Gastrocnemius medialis (tissue), 4 donors: Measurements from ENCODE around the gene ROBO2. TPM values are rescaled to one million over a fixed set of nuclear protein-coding genes. Genes with fewer than 3 reads are reported as not detected.

Experiments
- ATAC-seq, 2 donors: fragments of 150-250 bp; one replicate each; pipeline ENCODE4 v1.9.1; 2016
- DNase-seq, 2 donors: peaks; one replicate each; pipeline ENCODE4 v3.0.0-alpha.2; 2019
- H3K27ac ChIP-seq, 4 donors: fragments of 200-600 bp; sonication (generic); 1 replicate in 1 of 4; 2 replicates in 3 of 4; pipeline ENCODE4 v1.5.1; 2016 to 2018; ENCODE audit warnings: mild to moderate bottlenecking in 2 of 4, moderate library complexity in 1 of 4
- H3K27me3 ChIP-seq, 3 donors: fragments of 200-600 bp; sonication (generic) in 2 of 3; 1 replicate in 1 of 3; 2 replicates in 2 of 3; pipeline versions ENCODE4 v1.5.1 to v1.6.0; 2016 to 2019; ENCODE audit warnings: mild to moderate bottlenecking in 1 of 3, moderate library complexity in 1 of 3
- H3K36me3 ChIP-seq, 2 donors: fragments of 200-600 bp; sonication (generic) in 1 of 2; one replicate each; pipeline ENCODE4 v1.5.1; 2017 to 2018
- H3K4me1 ChIP-seq, 2 donors: fragments of 200-600 bp; sonication (generic) in 1 of 2; one replicate each; pipeline ENCODE4 v1.5.1; 2016 to 2017; ENCODE audit warnings: mild to moderate bottlenecking in 2 of 2
- H3K4me3 ChIP-seq, 4 donors: fragments of 200-600 bp; sonication (generic) in 3 of 4; 1 replicate in 1 of 4; 2 replicates in 3 of 4; pipeline ENCODE4 v1.5.1; 2016 to 2019; ENCODE audit warnings: mild to moderate bottlenecking in 2 of 4
- H3K9me3 ChIP-seq, 3 donors: fragments of 200-600 bp; sonication (generic) in 2 of 3; 1 replicate in 1 of 3; 2 replicates in 2 of 3; pipeline ENCODE4 v1.5.1; 2016 to 2019
- CTCF ChIP-seq, 5 experiments: fragments of 450-650 bp in 3 of 5; fragments of 200-600 bp in 2 of 5; sonication (generic) in 2 of 5; IDR thresholded peaks in 4 of 5; conservative IDR thresholded peaks in 1 of 5; 1 replicate in 4 of 5; 2 replicates in 1 of 5; pipeline ENCODE4 v1.5.1; 2016 to 2019; ENCODE audit warnings: antibody characterized with exemption in 5 of 5, mild to moderate bottlenecking in 3 of 5, moderate library complexity in 3 of 5
- POLR2A ChIP-seq, 2 donors: fragments of 450-650 bp; IDR thresholded peaks; one replicate each; pipeline ENCODE4 v1.6.1; 2017; ENCODE audit warnings: antibody characterized with exemption in 2 of 2, mild to moderate bottlenecking in 2 of 2, moderate library complexity in 2 of 2
- in situ Hi-C, 4 donors: fragments of 200-750 bp; cut with MboI; loops; one replicate each; pipeline versions ENCODE4 v1.15.0 to v1.8.0; 2017; ENCODE audit warnings: low sequenced_read_pairs in 4 of 4
- intact Hi-C: fragments of 100-400 bp; cut with DNase I; formaldehyde crosslinking; loops from one replicate; pipeline ENCODE4 v1.15.1; 2023; ENCODE audit warnings: low total_unique reads
- total RNA-seq, 4 donors: library from RNA; depleted of rRNA; stranded (reverse); fragments of >200 nt; gene quantifications; one replicate each; pipeline versions ENCODE4 v1.1.0 to v1.2.3, GENCODE V29; 2016

ROBO2 gene
- total RNA-seq, 4 donors from 2014 or later: 0.07 TPM; not detected in 3

GRCh38 chr3:77446761-77447160 is 406.9 kb downstream of the ROBO2 start:
- intact Hi-C loops (no loop called here), in situ Hi-C loops (no loop called here)
- H3K4me1 ChIP-seq: no peaks in the 10 kb centered on the region
- H3K27ac ChIP-seq: no peak overlapping the region
- TF ChIP-seq CTCF (IDR thresholded peaks at IDR 0.05 in 4 of 5, conservative IDR thresholded peaks at IDR 0.05 in 1 of 5): no peak
- TF ChIP-seq POLR2A (IDR thresholded peaks at IDR 0.05): no peak
- ATAC-seq (no peak), DNase-seq (no peak)
- H3K9me3 ChIP-seq: no peaks in the 10 kb centered on the region
- H3K27me3 ChIP-seq: no peaks in the 10 kb centered on the region
- no peaks in the 10 kb centered on the region for H3K36me3 ChIP-seq
- no peak overlapping the region for H3K4me3 ChIP-seq

- no peaks in the 10 kb centered on the region for H3K9me3 ChIP-seq
- DNase-seq (no peak), ATAC-seq (no peak)
- H3K4me3 ChIP-seq: no peak overlapping the region
- intact Hi-C loops: no loop called here
- TF ChIP-seq POLR2A (IDR thresholded peaks at IDR 0.05) (no peak), CTCF (IDR thresholded peaks at IDR 0.05 in 4 of 5, conservative IDR thresholded peaks at IDR 0.05 in 1 of 5) (no peak)
- no peaks in the 10 kb centered on the region for H3K36me3 ChIP-seq
- in situ Hi-C loops: no loop called here
- no peaks in the 10 kb centered on the region for H3K4me1 ChIP-seq
- H3K27ac ChIP-seq: no peak overlapping the region
- H3K27me3 ChIP-seq: no peaks in the 10 kb centered on the region
Observed at GRCh38 chr3:77449459-77450350, 409.8 kb downstream of the ROBO2 start.

GRCh38 chr3:77456431-77456830 is 416.5 kb downstream of the ROBO2 start:
- Histone ChIP-seq H3K4me1 (no peaks in the 10 kb centered on the region), H3K27me3 (no peaks in the 10 kb centered on the region), H3K36me3 (no peaks in the 10 kb centered on the region), H3K9me3 (no peaks in the 10 kb centered on the region), H3K4me3 (no peak overlapping the region), H3K27ac (no peak overlapping the region)
- no peak for TF ChIP-seq POLR2A (IDR thresholded peaks at IDR 0.05)
- no peak for TF ChIP-seq CTCF (IDR thresholded peaks at IDR 0.05 in 4 of 5, conservative IDR thresholded peaks at IDR 0.05 in 1 of 5)
- DNase-seq: no peak
- intact Hi-C loops (no loop called here), in situ Hi-C loops (no loop called here)
- no peak for ATAC-seq

GRCh38 chr3:77456906-77457305 is 417.0 kb downstream of the ROBO2 start:
- DNase-seq (no peak), ATAC-seq (no peak)
- H3K9me3 ChIP-seq: no peaks in the 10 kb centered on the region
- in situ Hi-C loops: no loop called here
- H3K36me3 ChIP-seq: no peaks in the 10 kb centered on the region
- H3K27me3 ChIP-seq: no peaks in the 10 kb centered on the region
- H3K27ac ChIP-seq: no peak overlapping the region
- intact Hi-C loops: no loop called here
- no peak for TF ChIP-seq POLR2A (IDR thresholded peaks at IDR 0.05)
- no peak for TF ChIP-seq CTCF (IDR thresholded peaks at IDR 0.05 in 4 of 5, conservative IDR thresholded peaks at IDR 0.05 in 1 of 5)
- no peak overlapping the region for H3K4me3 ChIP-seq
- no peaks in the 10 kb centered on the region for H3K4me1 ChIP-seq
